ENCODE results near the gene HERC5.

GRCh38 chr4:88535090-88535755, 78.3 kb downstream of the HERC5 start:
- TF ChIP-seq ARNTL (CRISPR knock-in tag; IDR thresholded peaks at IDR 0.05; ENCODE audit: borderline replicate concordance, low read depth): no peak
- no peak for TF ChIP-seq CSRNP3 (CRISPR knock-in tag; IDR thresholded peaks at IDR 0.05)
- TF ChIP-seq PATZ1 (CRISPR knock-in tag; IDR thresholded peaks at IDR 0.05; ENCODE audit: borderline replicate concordance): no peak
- TF ChIP-seq TSHZ2 (CRISPR knock-in tag; IDR thresholded peaks at IDR 0.05): no peak
- no peak for TF ChIP-seq ISL1 (CRISPR knock-in tag; IDR thresholded peaks at IDR 0.05)
- no peak for TF ChIP-seq ZFP3 (CRISPR knock-in tag; IDR thresholded peaks at IDR 0.05)
- TF ChIP-seq BACH2 (CRISPR knock-in tag; IDR thresholded peaks at IDR 0.05; ENCODE audit: borderline replicate concordance): no peak
- TF ChIP-seq TOX (CRISPR knock-in tag; IDR thresholded peaks at IDR 0.05; ENCODE audit: borderline replicate concordance): no peak
- TF ChIP-seq GLIS3 (CRISPR knock-in tag; IDR thresholded peaks at IDR 0.05): no peak
